HG03196 (cell line): Measurements from ENCODE around the gene ZNF185.

ENCODE experiments used
- ATAC-seq: cut with Tn5 transposase; IDR thresholded peaks from one replicate; pipeline ENCODE4 v1.9.1; 2021; ENCODE audit not compliant: unreplicated experiment

The ZNF185 gene

GRCh38 chrX:152915541-152916241 is 17.8 kb downstream of the ZNF185 start:
- peak; percentile 76 for ATAC-seq

DNA sequence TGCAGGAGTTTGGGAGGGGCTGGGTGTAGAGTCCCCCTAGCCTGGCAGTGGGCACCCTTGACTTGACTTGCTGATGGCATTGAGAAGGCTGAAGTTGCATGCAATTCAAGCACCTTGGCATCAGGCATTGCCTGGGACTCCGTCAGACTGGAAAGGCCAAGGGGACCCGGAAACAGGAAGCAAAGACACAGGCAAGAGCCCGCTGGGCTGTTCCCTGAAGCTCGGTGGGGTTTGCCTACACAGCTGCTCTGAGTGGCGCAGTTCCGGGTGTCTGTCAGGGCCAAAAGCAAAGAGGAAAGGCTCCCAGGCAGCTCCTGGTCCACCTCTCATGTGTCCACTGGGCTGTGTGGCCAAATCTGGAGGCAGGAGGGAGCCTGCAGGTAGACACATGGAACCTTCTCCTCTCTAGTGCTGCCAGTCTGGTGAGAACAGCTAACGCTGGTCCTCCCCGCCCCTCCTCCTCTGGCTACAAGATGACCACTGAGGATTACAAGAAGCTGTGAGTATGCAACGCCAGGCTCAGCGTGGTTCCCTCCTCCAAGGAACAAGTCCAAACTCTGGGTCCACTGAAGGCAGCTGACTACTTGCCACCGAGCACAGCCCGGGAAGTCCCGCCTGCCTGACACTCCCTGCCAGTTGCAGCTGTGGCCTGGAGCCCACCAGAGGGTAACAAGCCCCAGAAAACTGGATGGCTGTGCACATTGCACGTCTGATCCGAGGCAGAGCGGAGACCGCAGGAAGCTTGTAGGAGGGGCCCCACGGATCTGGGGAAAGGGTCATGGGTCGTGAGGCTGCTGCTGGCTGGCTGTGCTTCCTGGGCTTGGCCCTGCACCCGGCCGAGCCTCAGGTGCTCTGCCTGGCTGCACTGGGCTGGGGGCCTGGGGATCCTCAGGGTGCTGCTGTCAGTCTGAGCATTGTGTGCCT is 20.1 kb downstream of the ZNF185 start:
- ATAC-seq = no peak

DNA sequence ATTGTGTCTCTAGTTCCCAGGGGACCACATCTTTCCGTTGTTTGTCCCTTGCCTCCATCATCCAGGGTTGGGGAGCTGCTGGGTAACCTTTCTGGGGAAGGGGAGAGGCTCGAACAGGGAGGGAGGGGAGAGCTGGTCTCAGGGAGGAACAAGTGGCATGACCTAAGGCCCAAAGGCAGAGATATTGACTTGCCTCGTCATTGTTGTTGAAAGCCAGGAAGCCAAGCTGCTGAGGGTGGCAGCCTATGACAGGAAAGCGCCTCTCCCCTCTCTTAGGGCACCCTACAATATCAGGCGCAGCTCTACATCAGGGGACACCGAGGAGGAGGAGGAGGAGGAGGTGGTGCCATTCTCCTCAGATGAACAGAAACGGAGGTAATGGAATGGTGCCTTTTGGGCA is 20.8 kb downstream of the ZNF185 start:
- no peak for ATAC-seq

- ATAC-seq = no peak
These were observed 25.7 kb downstream of the ZNF185 start for GRCh38 chrX:152923599-152923998.

- no peak for ATAC-seq
These were observed 28.0 kb downstream of the ZNF185 start for GRCh38 chrX:152925835-152926234.

GRCh38 chrX:152926279-152926678 is 28.4 kb downstream of the ZNF185 start:
- ATAC-seq = peak; percentile 82

DNA sequence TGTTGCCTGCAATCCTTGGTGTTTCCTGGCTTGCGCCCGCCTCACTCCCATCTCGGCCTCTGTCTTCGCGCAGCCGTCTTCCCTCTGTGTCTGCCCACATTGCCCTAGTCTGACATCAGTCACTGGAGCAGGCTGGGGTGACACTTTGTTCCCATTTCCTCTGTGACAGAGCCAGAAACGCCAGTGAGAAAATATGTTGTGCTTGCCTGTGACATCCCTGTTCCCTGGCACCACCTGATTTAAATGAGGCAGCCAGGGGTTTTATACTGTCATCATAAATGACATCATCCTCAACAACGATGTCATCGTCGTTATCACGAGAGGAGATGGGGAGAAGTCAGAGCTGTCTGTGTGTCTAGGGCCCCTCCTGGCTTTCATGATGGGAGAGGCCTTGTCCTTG is 29.1 kb downstream of the ZNF185 start:
- no peak for ATAC-seq

DNA sequence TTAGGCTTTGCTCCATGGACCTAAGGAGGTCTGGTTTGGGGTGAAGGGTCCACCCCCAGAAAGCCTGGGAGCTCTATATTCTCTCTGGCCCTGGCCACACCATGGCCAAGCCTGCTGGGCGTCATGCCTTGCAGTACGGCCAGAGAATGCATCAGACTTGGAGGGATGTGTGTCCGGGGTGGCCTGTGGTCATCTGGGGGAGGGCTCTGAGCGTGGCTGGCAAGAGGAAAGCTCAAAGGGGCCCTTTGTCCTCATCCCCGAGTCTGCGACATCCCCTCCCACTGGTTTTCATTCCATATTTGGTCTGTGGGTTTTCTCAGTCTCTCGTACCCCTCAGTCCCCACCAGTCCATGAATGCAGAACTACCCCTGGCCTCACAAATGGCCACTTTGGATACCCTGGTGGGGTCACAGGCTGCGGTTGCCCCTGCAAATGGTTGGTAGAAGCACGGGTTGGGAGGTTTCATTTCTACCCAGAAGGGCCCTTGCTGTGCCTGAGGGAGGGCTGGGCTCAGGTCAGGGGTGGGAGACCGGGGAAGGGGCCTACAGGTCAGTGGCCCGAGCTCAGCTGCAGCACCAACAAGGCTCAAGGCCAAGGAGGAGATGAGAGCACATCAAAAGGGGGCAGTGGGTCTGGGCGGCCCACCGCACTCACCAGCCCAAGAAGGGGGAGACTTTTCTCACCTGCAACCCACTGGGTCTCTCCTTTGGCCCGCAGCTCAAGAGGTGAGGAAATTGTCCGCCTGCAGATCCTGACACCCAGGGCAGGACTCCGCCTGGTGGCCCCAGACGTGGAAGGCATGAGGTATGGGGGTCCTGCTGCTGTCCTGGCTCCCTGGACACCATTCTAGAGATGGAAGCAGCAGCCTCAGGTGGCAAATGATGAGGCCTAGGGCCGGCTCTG is 30.2 kb downstream of the ZNF185 start:
- no peak for ATAC-seq

DNA sequence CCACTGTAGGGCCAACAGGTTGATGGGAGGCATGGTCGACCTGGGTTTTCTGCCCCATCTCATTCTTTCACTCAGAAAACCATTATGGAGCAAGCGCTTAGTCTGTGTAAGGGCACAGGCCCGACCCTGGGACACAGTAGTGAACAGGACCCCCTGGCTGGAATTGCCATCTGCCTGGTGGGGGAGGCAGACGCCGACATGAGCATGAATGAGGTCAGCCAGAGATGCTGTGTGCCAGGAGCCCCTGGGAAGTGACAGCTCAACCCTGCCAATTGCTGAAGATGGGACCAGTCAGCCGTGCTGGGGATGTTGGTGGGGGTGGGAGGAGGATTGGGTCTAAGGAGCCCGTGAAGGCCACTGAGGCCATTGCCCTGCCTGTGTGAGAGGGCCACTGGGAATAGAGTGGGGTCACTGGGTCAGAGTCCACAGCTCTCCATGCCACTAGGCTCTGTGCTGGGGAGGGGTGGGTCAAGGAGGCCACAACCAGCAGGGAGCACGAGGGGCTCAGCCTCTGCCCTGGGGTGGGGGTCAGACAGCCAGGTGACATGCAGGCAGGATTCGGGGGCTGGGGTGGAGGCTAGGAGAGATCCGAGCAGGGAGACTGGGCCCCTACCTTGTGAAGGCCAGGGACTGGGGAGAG is 31.0 kb downstream of the ZNF185 start:
- no peak for ATAC-seq

DNA sequence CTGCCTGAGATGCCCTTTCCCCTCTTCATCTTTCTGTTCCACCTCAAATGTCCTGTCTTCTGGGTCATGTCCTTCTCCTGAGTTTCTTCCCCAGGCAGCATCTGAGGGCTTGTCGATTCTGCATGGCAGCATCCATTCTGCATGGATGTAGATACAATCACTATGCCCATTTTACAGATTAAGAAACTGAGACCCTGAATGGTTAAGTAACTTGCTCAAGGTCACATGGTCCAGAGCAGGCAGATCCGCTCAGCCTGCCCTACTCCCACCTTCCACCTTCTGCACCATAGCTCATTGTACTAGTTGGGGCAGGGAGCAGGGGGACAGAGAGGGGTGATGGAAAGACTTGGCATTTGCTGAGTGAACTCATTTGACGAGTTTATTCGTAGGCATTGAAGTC is 32.0 kb downstream of the ZNF185 start:
- no peak for ATAC-seq

- no peak for ATAC-seq
These were observed 32.6 kb downstream of the ZNF185 start for GRCh38 chrX:152930516-152930915.

DNA sequence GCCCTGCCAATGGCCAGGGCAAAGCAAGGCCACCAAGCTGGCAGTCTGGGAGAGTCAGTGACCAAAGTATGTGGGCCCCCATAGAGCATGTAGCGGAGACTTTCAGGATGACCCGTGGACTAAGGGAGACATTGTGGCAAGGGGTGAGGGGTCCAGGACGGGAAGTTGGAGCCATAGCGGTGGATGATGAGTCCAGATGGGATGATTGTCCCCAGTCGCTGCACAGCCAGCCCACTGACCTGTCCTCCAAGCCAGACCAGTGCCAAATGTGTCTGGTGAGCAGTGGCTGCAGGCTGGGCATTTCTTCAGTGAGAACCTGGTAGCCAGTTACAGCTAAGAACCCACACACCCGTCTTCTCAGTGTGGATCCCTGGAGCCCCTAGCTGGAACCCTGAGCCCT is 34.3 kb downstream of the ZNF185 start:
- no peak for ATAC-seq

GRCh38 chrX:152932598-152933175 is 34.8 kb downstream of the ZNF185 start:
- ATAC-seq = no peak

GRCh38 chrX:152936306-152936705 is 38.4 kb downstream of the ZNF185 start:
- ATAC-seq = no peak

GRCh38 chrX:152937236-152937635 is 39.4 kb downstream of the ZNF185 start:
- no peak for ATAC-seq

DNA sequence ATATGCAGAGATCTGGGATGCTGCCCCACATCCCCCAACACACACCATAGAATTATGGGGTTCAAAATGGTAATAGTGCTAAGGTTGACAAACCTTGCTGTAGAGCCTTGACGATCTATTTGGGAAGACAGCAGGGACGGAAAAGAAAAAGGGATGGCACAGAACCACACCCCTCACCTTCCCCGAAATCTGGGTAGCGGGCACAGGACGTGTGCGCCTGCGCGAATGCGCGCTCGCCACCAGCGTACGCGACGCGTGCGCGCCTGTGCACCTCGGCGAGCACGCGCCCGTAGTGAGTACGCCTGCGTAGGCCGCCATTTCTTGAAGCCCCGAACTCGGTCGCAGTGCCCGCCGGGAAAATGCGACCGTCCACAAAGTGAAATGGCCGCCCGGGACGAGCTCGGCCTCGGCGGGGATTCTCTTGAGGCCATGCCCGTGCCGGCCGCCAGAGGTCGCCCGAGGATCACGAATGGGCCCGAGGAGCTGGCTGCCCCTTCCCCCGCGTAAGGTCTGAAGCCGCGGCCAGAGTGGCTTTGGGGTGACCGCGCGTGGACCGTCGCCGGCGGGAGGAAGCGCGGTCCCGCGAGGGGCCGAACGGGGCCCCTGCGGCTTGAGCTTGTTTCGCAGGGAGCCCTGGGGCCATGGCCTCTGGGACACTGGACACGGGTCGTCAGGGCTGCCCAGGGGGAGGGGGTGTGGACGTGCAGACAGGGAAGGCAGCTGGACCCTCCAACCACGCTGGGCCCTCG is 43.6 kb downstream of the ZNF185 start:
- peak; percentile 96 for ATAC-seq

DNA sequence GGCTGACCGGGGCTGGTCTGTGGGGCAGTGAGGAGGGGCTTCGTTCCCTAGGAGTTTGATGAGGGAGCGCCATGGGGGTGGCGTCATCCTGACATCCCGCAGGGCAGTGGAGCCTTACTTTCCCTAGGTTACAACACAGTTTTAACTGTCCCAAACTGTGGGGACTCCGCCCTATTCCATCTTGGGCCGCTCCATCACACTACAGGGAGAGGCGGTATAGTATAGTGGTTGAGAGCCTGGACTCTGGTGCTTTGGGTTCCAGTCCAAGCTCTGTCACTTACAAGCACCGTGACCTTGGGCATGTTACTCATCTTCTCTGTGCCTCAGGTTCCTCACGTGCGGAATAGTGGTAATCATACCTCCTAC is 44.2 kb downstream of the ZNF185 start:
- ATAC-seq = no peak

GRCh38 chrX:152943826-152944225 is 46.0 kb downstream of the ZNF185 start:
- ATAC-seq = no peak

- ATAC-seq = no peak
These were observed 47.4 kb downstream of the ZNF185 start for GRCh38 chrX:152945021-152945979.
